ENCODE data around the gene MCL1. TPM values are rescaled to one million over a fixed set of nuclear protein-coding genes. Genes with fewer than 3 reads are reported as not detected.
A peak's percentile ranks its signal among the peaks of the same experiment; 100 is the strongest.

Gene MCL1
- total and polyA plus RNA-seq, 2 donors (not counting 1 experiment from before 2014, with no cell fraction given) = 219 to 266 TPM

DNA sequence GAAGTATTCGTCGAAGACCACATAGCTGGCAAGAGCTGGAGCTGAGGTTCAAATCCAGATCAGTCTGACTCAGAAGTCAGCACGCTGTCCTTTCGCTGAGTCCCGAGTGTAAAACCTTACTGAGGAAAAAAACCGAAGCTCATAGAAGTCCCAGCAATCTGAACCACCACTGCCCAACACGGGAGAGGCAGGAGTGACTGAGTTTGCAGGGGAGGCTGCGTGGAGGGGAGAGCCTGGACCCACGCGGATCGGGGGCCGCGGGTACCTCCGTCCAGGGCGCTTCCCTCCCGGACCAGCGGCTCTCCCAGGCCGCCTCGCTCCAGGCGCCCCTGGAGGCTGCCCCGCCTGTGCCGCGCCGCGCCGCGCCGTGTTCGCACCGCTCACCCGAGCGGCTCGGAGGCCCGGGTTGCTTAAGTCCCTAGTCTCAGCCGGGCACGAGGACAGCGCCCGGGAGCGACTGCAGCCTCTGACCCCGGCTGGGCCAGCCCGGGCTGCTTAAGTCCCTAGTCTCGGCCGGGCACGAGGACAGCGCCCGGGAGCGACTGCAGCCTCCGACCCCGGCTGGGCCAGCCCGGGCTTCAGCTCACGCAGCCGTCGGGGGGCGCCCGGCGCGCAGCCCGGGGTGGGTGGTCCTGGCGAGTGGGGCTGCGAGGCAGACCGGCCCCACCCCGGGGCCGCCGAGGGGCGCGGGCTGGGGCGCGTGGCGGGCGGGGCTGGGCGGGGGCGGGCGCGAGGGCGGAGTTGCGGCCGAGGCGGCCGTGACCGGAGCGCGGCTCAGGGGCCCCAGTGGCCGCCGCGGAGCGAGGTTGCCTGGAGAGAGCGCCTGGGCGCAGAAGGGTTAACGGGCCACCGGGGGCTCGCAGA is 30.5 kb downstream of the MCL1 start, which contains the start of gene ADAMTSL4:
Gene ADAMTSL4, plus strand, starts transcription at position 777 of the 864 bp plus-strand sequence. CDS start 2,881 bp downstream, outside the sequence.
- H3K4me1 Mint-ChIP-seq = peaks cover 28% of the 10 kb centered on the region
- WGBS (ENCODE audit: insufficient coverage) = 1% methylated on average over 84 of the region's 91 CpGs
- no peaks in the 10 kb centered on the region for H3K79me2 ChIP-seq (ENCODE audit: control insufficient read depth, insufficient read depth, low read length)
- H3K27ac Mint-ChIP-seq = no peak within 1 kb of the TSS
- peaks cover 0 to 38% (median 9%) of the 10 kb centered on the region in 4 experiments for H3K27me3 ChIP-seq (replicated peaks in 1 of 4; ENCODE audit: control extremely low read depth in 1 of 4, control insufficient read depth in 3 of 4, insufficient read depth in 4 of 4, low read length in 3 of 4)
- ChIA-PET POLR2A (interaction anchor here (1.2 kb wide), 1 partner anchor 31 kb away, joined by 3 read pairs; the partner anchor contains the start of gene MCL1), CTCF (interaction anchor here (1.0 to 1.5 kb wide), 2 partner anchors 11 to 81 kb away, joined by 3 to 11 read pairs; partner anchors contain the start of gene ENSA)
- peak within 1 kb of the TSS; percentile 85 for H3K4me3 Mint-ChIP-seq
- H2AFZ ChIP-seq (ENCODE audit: insufficient read depth, low read depth, low read length, poor library complexity, severe bottlenecking) = peak within 1 kb of the TSS; percentile 82
- no peak within 1 kb of the TSS for H3K27ac ChIP-seq (ENCODE audit: low read length in 2 of 2)
- intact Hi-C loops (cut with micrococcal nuclease) = no loop called here
- peak within 1 kb of the TSS; percentile 32 to 66 (median 60) for H3K4me3 ChIP-seq (ENCODE audit: control extremely low read depth in 1 of 5, extremely low read depth in 1 of 5, insufficient read depth in 1 of 5, low read depth in 2 of 5, low read length in 4 of 5)
- H3K9me3 Mint-ChIP-seq (ENCODE audit: insufficient read depth) = no peaks in the 10 kb centered on the region
- no peak for TF ChIP-seq EZH2 (IDR thresholded peaks at IDR 0.05; ENCODE audit: borderline replicate concordance, insufficient read depth, low read depth, low read length, poor library complexity, severe bottlenecking)
- TF ChIP-seq, protein P1, sequence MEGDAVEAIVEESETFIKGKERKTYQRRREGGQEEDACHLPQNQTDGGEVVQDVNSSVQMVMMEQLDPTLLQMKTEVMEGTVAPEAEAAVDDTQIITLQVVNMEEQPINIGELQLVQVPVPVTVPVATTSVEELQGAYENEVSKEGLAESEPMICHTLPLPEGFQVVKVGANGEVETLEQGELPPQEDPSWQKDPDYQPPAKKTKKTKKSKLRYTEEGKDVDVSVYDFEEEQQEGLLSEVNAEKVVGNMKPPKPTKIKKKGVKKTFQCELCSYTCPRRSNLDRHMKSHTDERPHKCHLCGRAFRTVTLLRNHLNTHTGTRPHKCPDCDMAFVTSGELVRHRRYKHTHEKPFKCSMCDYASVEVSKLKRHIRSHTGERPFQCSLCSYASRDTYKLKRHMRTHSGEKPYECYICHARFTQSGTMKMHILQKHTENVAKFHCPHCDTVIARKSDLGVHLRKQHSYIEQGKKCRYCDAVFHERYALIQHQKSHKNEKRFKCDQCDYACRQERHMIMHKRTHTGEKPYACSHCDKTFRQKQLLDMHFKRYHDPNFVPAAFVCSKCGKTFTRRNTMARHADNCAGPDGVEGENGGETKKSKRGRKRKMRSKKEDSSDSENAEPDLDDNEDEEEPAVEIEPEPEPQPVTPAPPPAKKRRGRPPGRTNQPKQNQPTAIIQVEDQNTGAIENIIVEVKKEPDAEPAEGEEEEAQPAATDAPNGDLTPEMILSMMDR (IDR thresholded peaks at IDR 0.05) = peak; percentile 9
- no peaks in the 10 kb centered on the region for H3K9me3 ChIP-seq (ENCODE audit: control extremely low read depth in 1 of 3, control insufficient read depth in 2 of 3, insufficient read depth in 1 of 3, low read length in 2 of 3)
- peaks cover 18 to 28% of the 10 kb centered on the region in 2 donors for H3K4me1 ChIP-seq (ENCODE audit: control insufficient read depth in 2 of 2, insufficient read depth in 2 of 2, low read length in 2 of 2)
- H3K4me2 ChIP-seq (replicated peaks; ENCODE audit: low read depth, low read length, poor library complexity, severe bottlenecking) = peak within 1 kb of the TSS; percentile 97
- H4K20me1 ChIP-seq (ENCODE audit: control insufficient read depth, insufficient read depth, low read length, poor library complexity, severe bottlenecking) = no peaks in the 10 kb centered on the region
- peak; percentile 67 for DNase-seq
- no peaks in the 10 kb centered on the region for H3K36me3 ChIP-seq (replicated peaks in 1 of 2; ENCODE audit: control extremely low read depth in 1 of 2, control insufficient read depth in 1 of 2, extremely low read depth in 1 of 2, insufficient read depth in 2 of 2, low read length in 1 of 2)
- H3K27me3 Mint-ChIP-seq = peaks cover 12% of the 10 kb centered on the region
- ATAC-seq (ENCODE audit: low read depth) = peak; percentile 72
- H3K9ac ChIP-seq (ENCODE audit: low read length) = peak within 1 kb of the TSS; percentile 67

DNA sequence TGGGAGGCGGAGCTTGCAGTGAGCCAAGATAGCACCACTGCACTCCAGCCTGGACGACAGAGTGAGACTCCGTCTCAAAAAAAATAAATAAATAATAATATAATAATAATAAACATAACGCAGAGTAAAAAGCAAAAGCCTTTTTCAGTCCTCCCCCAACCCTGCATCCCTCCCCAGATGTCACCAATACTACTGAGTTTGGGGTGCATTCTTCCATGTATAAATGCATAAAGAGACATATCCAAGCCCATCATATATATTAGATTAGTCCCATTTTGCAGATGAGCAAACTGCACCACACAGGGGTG is 31.1 kb downstream of the MCL1 start:
- H3K4me2 ChIP-seq (replicated peaks; ENCODE audit: low read depth, low read length, poor library complexity, severe bottlenecking) = peak overlapping the region; percentile 97
- ATAC-seq (ENCODE audit: low read depth) (no peak), DNase-seq (no peak)
- peak overlapping the region; percentile 67 for H3K9ac ChIP-seq (ENCODE audit: low read length)
- peak overlapping the region; percentile 85 for H3K4me3 Mint-ChIP-seq
- intact Hi-C loops (cut with micrococcal nuclease) = no loop called here
- CTCF ChIA-PET = interaction anchor here (0.7 to 1.5 kb wide), 3 partner anchors 12 to 81 kb away, joined by 3 to 11 read pairs (median 3); partner anchors contain the start of gene ENSA
- TF ChIP-seq, protein P1 (IDR thresholded peaks at IDR 0.05) = no peak
- TF ChIP-seq EZH2 (IDR thresholded peaks at IDR 0.05; ENCODE audit: borderline replicate concordance, insufficient read depth, low read depth, low read length, poor library complexity, severe bottlenecking) = no peak
- H3K4me3 ChIP-seq (ENCODE audit: control extremely low read depth in 1 of 5, extremely low read depth in 1 of 5, insufficient read depth in 1 of 5, low read depth in 2 of 5, low read length in 4 of 5) = peak overlapping the region; percentile 32 to 66 (median 60)
- POLR2A ChIA-PET = interaction anchor here (0.6 kb wide), 1 partner anchor 706 kb away, joined by 3 read pairs; the partner anchor contains the start of gene PSMD4
- H3K4me1 Mint-ChIP-seq = peaks cover 26% of the 10 kb centered on the region
- WGBS (ENCODE audit: insufficient coverage) = no CpG with 5 or more reads among the region's 4 CpGs
- no peaks in the 10 kb centered on the region for H4K20me1 ChIP-seq (ENCODE audit: control insufficient read depth, insufficient read depth, low read length, poor library complexity, severe bottlenecking)
- H2AFZ ChIP-seq (ENCODE audit: insufficient read depth, low read depth, low read length, poor library complexity, severe bottlenecking) = peak overlapping the region; percentile 82
- H3K79me2 ChIP-seq (ENCODE audit: control insufficient read depth, insufficient read depth, low read length) = no peaks in the 10 kb centered on the region
- peaks cover 12% of the 10 kb centered on the region for H3K27me3 Mint-ChIP-seq
- no peak overlapping the region for H3K27ac Mint-ChIP-seq
- H3K9me3 ChIP-seq (ENCODE audit: control extremely low read depth in 1 of 3, control insufficient read depth in 2 of 3, insufficient read depth in 1 of 3, low read length in 2 of 3) = no peaks in the 10 kb centered on the region
- H3K36me3 ChIP-seq (replicated peaks in 1 of 2; ENCODE audit: control extremely low read depth in 1 of 2, control insufficient read depth in 1 of 2, extremely low read depth in 1 of 2, insufficient read depth in 2 of 2, low read length in 1 of 2) = no peaks in the 10 kb centered on the region
- H3K9me3 Mint-ChIP-seq (ENCODE audit: insufficient read depth) = no peaks in the 10 kb centered on the region
- H3K27me3 ChIP-seq (replicated peaks in 1 of 4; ENCODE audit: control extremely low read depth in 1 of 4, control insufficient read depth in 3 of 4, insufficient read depth in 4 of 4, low read length in 3 of 4) = peaks cover 0 to 38% (median 9%) of the 10 kb centered on the region in 4 experiments
- peaks cover 18 to 28% of the 10 kb centered on the region in 2 donors for H3K4me1 ChIP-seq (ENCODE audit: control insufficient read depth in 2 of 2, insufficient read depth in 2 of 2, low read length in 2 of 2)
- no peak overlapping the region for H3K27ac ChIP-seq (ENCODE audit: low read length in 2 of 2)
